ENCODE measurements around the gene METTL9.
"Not testable (repeated sequence)": the region's sequence is repeated elsewhere in the genome, so short reads cannot be mapped to it uniquely, and the experiment has no call there.

METTL9 gene

GRCh38 chr16:21638573-21638975, 39.2 kb downstream of the METTL9 start:
- FAIRE-seq: no peak

- FAIRE-seq: no peak
Measured at GRCh38 chr16:21639493-21639892, 40.1 kb downstream of the METTL9 start.

DNA sequence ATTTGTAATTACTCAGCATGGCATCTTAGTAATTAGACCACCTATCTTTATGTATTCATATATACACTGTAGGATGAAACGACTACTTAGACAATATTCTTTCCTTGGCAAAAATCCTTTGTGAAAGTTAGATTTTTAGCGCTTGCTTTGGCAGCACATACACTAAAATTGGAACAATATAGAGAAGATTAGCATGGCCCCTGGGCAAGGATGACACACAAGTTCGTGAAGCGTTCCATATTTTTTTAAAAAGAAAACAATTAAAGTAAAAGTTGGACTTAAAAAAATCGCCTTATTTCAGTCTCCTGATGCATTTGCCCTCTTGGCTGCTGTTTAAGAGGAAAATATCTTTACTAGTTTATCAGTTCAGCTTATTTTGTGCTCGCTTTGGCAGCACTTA, 42.5 kb downstream of the METTL9 start:
- FAIRE-seq: no peak

- FAIRE-seq: no peak
Measured at GRCh38 chr16:21642861-21643260, 43.5 kb downstream of the METTL9 start.

DNA sequence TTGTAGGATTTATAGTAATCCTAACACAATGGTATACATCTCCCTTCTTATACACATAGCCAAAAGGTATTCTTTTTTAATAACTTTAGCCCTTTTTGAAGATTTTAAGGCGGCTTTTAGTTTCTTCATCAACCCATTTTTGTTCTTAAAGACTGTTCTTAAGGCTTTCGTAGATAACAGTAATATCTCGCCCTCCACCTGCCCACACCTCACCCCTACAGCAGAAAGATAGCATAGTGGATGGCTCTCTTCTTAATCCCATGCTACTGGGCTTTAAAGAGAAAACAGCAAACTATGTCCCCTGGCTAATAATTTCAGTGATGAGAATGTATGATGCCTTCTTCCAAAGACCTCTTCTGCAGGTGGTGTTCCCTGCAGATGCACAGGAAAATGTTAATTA, 44.4 kb downstream of the METTL9 start:
- no peak for FAIRE-seq

- FAIRE-seq: no peak
Measured at GRCh38 chr16:21644674-21645073, 45.3 kb downstream of the METTL9 start.

DNA sequence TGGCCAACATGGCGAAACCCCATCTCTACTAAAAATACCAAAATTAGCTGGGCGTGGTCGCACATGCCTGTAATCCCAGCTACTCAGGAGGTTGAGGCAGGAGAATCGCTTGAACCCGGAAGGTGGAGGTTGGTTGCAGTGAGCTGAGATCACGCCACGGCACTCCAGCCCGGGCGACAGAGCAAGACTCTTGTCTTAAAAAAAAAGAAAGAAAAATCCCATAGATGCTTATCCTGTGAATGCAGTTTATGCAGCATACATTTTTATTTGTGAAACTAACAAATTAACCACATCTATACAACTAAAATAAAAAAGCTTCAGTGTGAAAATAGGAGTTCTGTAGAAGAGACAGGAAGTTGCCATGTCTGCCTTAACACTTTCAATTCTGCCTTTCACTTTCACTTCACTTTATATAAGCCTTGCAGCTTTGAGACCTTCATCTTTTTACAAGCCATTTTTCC, 45.9 kb downstream of the METTL9 start:
- FAIRE-seq: no peak

DNA sequence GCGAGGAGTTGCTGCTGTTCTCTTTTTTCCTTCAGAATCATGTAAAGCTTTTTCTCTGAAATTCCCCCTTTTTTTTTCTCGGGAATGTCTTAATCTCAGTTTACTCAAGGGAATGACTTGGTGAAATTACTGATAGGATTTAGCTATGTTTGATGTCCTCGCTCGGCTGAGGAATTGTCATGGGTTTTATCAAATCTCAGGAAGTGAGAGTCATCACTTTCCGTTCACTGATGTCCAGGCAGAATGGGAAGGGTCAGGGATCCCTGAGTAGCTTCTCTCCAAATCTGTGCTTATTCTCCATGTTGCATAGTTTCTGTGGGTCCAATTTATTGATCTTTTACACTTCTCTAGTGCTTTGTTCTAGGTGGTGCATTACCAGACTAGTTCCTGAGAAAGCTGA, 46.7 kb downstream of the METTL9 start:
- no peak for FAIRE-seq

GRCh38 chr16:21646721-21647561, 47.6 kb downstream of the METTL9 start:
- FAIRE-seq: no peak

DNA sequence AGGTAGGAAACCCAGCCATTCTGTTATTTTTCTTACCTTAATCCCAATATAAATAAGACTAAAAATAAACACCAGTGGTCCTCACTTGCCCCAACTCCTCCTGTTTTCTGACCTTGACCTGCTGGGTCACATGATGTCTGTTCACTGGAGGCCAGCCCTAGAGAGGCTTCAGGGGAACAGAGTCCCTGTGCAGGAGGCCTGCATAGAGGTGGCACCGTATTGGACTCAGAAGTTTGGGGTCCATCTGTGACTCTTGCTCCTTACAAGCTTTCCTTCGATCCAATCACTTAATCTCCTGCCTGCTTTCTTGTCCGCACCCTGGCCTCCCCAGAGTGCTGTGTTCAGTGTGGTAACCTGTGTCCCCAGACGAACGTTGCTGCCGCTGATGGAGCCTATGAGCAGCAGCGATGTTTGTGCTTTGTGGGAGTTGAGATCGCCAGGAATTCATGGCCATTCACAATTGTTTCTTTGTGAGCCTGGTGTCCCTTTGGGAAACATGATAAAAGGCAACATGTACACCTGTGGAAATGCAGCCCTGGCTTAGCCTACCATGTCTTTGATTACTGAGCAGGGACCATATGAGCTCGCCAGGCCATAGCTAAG, 48.3 kb downstream of the METTL9 start:
- no peak for FAIRE-seq

GRCh38 chr16:21649826-21650406, 50.5 kb downstream of the METTL9 start:
- not testable (repeated sequence) for FAIRE-seq

- no peak for FAIRE-seq
Measured at GRCh38 chr16:21650521-21650920, 51.1 kb downstream of the METTL9 start.

DNA sequence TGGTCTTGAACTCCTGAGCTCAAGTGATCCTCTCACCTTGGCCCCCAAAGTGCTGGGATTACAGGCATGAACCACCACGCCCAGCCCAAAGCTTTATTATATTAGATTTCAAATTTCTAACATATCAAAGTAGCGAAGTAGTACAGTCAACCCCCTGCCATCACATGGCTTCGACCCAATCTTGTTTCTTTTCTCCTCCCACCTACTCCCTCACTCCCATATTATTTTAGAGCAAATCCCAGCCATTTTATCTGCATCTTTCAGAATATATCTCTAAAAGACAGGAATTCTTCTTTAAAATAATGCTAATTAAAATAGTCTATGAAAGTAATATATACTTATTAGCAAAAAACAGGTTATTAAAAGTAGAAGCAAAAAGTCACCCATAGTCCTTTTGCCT, 52.1 kb downstream of the METTL9 start:
- no peak for FAIRE-seq

DNA sequence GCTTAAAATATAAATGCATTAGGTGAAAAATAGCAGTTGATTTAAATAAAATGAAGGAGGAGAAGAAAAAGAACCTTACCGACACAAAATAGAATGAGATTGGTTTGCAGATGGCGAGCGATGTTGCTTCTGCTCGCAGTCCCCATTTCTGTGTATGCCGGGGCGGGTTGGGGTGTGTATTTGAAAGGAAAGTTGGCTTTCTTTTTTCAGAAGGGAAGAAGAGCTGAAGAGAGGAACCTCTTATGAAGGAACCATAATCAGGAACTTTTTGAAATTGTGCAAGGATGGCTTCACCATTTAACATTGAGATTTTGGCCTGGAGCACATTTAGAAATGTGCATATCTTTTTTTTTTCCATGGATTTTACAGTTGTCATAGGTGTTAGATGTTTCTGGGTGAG, 53.1 kb downstream of the METTL9 start, which contains the start of gene IGSF6:
Gene IGSF6, minus strand, starts transcription at position 156 of the 400 bp plus-strand sequence. Its CDS starts 10 bp downstream, at position 146.
- FAIRE-seq: no peak

- no peak for FAIRE-seq
Measured at GRCh38 chr16:21653571-21653970, 54.2 kb downstream of the METTL9 start.

- FAIRE-seq: no peak
Measured at GRCh38 chr16:21654466-21654865, 55.1 kb downstream of the METTL9 start.

DNA sequence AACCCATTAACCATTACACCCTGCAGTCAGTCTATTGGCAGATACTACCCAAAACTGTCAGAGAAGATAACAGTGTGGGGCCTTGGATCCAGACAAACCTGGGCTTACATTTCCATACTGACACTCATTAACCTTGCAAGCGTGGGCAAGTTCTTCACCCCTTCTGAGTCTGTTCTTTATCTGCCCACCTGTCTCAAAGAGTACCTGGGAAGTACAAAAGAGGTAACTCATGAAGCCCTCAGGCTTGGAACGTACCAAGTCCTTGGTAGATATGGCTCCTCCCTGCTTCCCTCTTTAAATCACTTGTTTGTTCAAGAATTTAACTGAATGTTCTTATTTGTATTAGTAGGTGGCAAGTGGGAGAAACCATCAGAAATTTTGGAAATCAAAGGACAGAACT, 55.5 kb downstream of the METTL9 start:
- FAIRE-seq: no peak

GRCh38 chr16:21656795-21657768, 57.7 kb downstream of the METTL9 start:
- no peak for FAIRE-seq

DNA sequence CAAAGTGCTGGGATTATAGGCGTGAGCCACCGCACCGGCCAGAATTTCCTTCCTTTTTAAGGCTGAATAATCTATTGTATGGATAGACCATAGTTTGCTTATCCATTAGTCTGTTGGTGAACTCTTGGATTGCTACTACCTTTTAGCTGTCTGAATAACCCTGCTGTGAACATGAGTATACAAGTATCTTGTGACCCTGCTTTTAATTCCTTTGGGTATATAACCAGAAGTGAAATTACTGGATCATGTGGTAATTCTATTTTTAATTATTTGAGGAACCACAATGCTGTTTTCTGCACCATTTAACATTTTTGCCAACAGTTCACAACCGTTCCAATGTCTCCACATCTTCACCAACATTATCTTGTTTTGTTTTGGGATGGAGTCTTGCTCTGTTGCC, 59.7 kb downstream of the METTL9 start:
- FAIRE-seq: no peak

GRCh38 chr16:21663889-21664647, 64.7 kb downstream of the METTL9 start, which contains the start of gene OTOA:
Gene OTOA (plus strand): TSS chr16:21663968. CDS start chr16:21678515, 14,547 bp downstream.
- no peak for FAIRE-seq

DNA sequence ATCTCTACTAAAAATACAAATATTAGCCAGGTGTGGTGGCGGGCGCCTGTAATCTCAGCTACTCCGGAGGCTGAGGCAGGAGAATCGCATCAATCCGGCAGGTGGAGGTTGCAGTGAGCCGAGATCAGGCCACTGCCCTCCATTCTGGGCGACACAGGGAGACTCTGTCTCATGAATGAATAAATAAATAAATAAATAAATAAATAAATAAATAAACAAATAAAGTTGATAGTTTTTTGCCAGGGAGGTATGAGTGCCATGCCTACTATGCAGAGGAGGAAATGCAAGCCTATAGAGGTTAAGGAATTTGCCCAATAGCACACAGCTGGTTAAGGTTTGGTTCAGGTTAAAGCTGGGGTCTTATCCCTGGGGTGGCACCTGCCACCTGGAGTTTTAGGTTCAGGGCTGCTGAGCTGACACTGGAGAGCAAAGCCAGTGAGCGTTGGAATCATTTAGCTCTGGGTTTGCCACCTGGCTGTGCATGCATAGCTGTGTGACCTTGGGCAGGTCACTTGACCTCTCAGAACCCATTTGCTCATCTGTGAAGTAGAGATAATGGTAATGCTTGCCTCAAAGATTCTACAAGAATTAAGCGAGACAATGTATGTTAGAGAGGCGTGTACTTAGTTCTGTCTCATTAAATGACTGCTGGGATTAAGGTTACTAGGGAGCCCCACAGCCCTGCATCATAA, 65.6 kb downstream of the METTL9 start:
- no peak for FAIRE-seq

All from colon (tissue), 2 donors.